H1 (cell line): ENCODE results near the gene NPSR1. TPM values are rescaled to one million over a fixed set of nuclear protein-coding genes. Genes with fewer than 3 reads are reported as not detected.

ENCODE experiments used
- BRCA1 ChIP-seq: IDR thresholded peaks from 2 replicates; pipeline ENCODE4 v1.6.1; 2012; ENCODE audit warnings: low read depth, low read length, improper control_type of control experiment
- CBX8 ChIP-seq: fragments of 300-800, 300-1000 bp; sonication (generic); IDR thresholded peaks from 2 replicates; pipeline ENCODE4 v1.7.1; 2016; ENCODE audit warnings: low read depth, low read length, borderline replicate concordance
- EZH2 ChIP-seq: fragments of 200-600 bp; sonication (generic); IDR thresholded peaks from 2 replicates; pipeline ENCODE4 v1.7.1; 2012; ENCODE audit warnings: low read depth, mild to moderate bottlenecking, moderate library complexity, low read length, inconsistent platforms; ENCODE audit not compliant: severe bottlenecking
- GABPA ChIP-seq: IDR thresholded peaks from 2 replicates; pipeline ENCODE4 v1.6.1; 2011; ENCODE audit warnings: mild to moderate bottlenecking, low read length, moderate library complexity, borderline replicate concordance; ENCODE audit not compliant: insufficient read depth
- KDM5A ChIP-seq: fragments of 200-600 bp; IDR thresholded peaks from 2 replicates; pipeline ENCODE4 v1.7.1; 2012; ENCODE audit warnings: mild to moderate bottlenecking, low read length, inconsistent platforms, mixed read lengths
- SIN3A ChIP-seq, 2 experiments: IDR thresholded peaks in 1 of 2; conservative IDR thresholded peaks in 1 of 2; 2 replicates each; pipeline ENCODE4 v1.6.1; 2011 to 2012; ENCODE audit warnings: low read length in 2 of 2, improper control_type of control experiment in 1 of 2, low read depth in 1 of 2, mild to moderate bottlenecking in 1 of 2
- SIX5 ChIP-seq: IDR thresholded peaks from 2 replicates; pipeline ENCODE4 v1.6.1; 2011; ENCODE audit warnings: mild to moderate bottlenecking, low read depth, low read length
- YY1 ChIP-seq: IDR thresholded peaks from 2 replicates; pipeline ENCODE4 v1.6.1; 2011; ENCODE audit warnings: low read depth, mild to moderate bottlenecking, low read length
- polyA plus RNA-seq, 7 experiments: library from polyadenylated mRNA; depleted of rRNA in 3 of 7; stranded (reverse) in 5 of 7; unstranded in 2 of 7; fragments of >200 nt in 5 of 7; fragments of 200-250 nt in 2 of 7; gene quantifications; 1 replicate in 5 of 7; 2 replicates in 1 of 7; 4 replicates in 1 of 7; pipeline versions ENCODE4 v1.2.1 to v1.2.3, GENCODE V29; 2011 to 2013; ENCODE audit warnings: missing spikeins in 2 of 7, mixed read lengths in 2 of 7
- total RNA-seq: library from RNA; stranded (reverse); fragmentation: NEBNext Ultra II Directional; extraction: Animal tissue kit (Norgen Biotek cat#: 25700); gene quantifications from 2 replicates; pipeline ENCODE4 v1.2.1, GENCODE V29; 2021

Gene NPSR1
- total and polyA plus RNA-seq, 2 of the 8 experiments (the other 6 are each of a cell fraction or from before 2014, with no cell fraction given) = not detected

GRCh38 chr7:34841326-34841725 is 183.3 kb downstream of the NPSR1 start (continued):
- TF ChIP-seq KDM5A (no peak), EZH2 (no peak), SIN3A (conservative IDR thresholded peaks at IDR 0.05 in 1 of 2, IDR thresholded peaks at IDR 0.05 in 1 of 2; ENCODE audit: low read depth in 1 of 2, low read length in 2 of 2) (no peak), BRCA1 (no peak), SIX5 (no peak), CBX8 (no peak), GABPA (no peak), YY1 (no peak)
